ENCODE data around the gene XYLT1. TPM values are rescaled to one million over a fixed set of nuclear protein-coding genes. Genes with fewer than 3 reads are reported as not detected.

XYLT1 gene
- total and polyA plus RNA-seq, 9 of the 15 experiments (the other 6 are each of a cell fraction or from before 2014, with no cell fraction given) = 0.03 to 0.09 (median 0.08) TPM; not detected in 6

DNA sequence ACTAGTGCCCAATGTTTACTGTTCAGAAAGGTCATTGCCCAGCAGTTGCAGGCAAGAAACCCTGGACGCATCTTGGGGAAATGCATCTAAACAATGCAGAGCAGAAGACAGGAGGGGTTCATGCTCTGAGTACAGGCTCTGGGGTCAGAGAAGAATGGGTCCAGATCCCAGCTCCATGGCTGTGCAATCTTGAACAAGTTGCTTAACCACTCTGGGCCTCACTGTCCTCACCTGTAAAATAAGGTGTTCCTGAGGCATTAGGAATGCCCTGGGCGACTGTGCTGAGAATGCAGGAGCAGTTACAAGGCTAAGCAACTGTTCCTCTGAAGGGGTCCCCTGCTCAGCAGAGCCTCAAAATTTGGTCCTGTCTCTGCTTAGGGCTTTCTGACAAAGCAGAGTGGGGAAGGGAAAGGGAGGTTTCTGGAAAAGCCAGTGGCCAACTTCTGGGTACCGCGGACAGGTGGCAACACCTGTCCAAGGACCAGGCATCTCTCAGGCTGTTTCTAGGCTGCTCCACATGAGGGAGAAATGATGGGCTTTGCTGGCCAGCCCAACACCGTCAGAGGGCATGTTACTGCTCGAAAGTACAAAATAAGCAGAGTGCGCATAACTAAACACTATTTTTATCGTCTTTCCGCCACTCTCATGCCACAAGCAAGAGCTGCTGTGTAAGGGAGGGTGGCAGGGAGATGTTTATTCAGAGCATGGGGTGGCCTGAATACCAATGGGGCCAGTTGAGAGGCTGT is 176.8 kb downstream of the XYLT1 start (continued):
- TF ChIP-seq RBM25 (IDR thresholded peaks at IDR 0.05; ENCODE audit: low read depth, low read length, severe bottlenecking) = peak; percentile 27

- ATAC-seq (no peak), FAIRE-seq (no peak), DNase-seq (ENCODE audit: extremely low read depth in 1 of 4, low spot score in 3 of 4) (no peak)
- BruUV-seq (replicated peaks) = no TSS peak
- no peak overlapping the region for H3K27ac ChIP-seq (ENCODE audit: extremely low read depth, low read depth, low read length)
- no peaks in the 10 kb centered on the region for H3K9me3 ChIP-seq (replicated peaks; ENCODE audit: control insufficient read depth, insufficient read depth, low read depth, low read length)
- peaks cover 3% of the 10 kb centered on the region; the same call in 1 of the 2 replicates for H4K20me1 ChIP-seq (replicated peaks; ENCODE audit: control insufficient read depth, insufficient read depth, low read length)
- TF ChIP-seq MCM7 (IDR thresholded peaks at IDR 0.05) (no peak), HNRNPL (IDR thresholded peaks at IDR 0.05; ENCODE audit: low read depth, low read length) (no peak), RBM39 (optimal IDR thresholded peaks at IDR 0.05; ENCODE audit: low read depth, low read length) (no peak), NKRF (IDR thresholded peaks at IDR 0.05; ENCODE audit: borderline replicate concordance) (no peak), RBM25 (IDR thresholded peaks at IDR 0.05; ENCODE audit: low read depth, low read length, severe bottlenecking) (peak; percentile 27), TAF1 (IDR thresholded peaks at IDR 0.05; ENCODE audit: control insufficient read depth, extremely low read depth, insufficient read depth, low read length, severe bottlenecking) (no peak), SIRT6 (IDR thresholded peaks at IDR 0.05; ENCODE audit: low read depth, low read length) (no peak)
- no peaks in the 10 kb centered on the region for H3K9me1 ChIP-seq (ENCODE audit: control insufficient read depth, insufficient read depth, low read length)
- H3K4me2 ChIP-seq (ENCODE audit: insufficient read depth, low read length) = no peak overlapping the region
- no peaks in the 10 kb centered on the region for H3K4me1 ChIP-seq (replicated peaks in 1 of 2; ENCODE audit: control insufficient read depth in 2 of 2, insufficient read depth in 2 of 2, low read length in 2 of 2)
- 0% methylated on average over 2 of the region's 2 CpGs for WGBS (ENCODE audit: insufficient coverage, low coverage, missing lambda C conversion rate)
- H3K36me3 ChIP-seq (ENCODE audit: control insufficient read depth, insufficient read depth, low read length) = no peaks in the 10 kb centered on the region
- no peak overlapping the region for H3K4me3 ChIP-seq
- ChIA-PET CTCF (ENCODE audit: low intra/inter-chr PET ratio) (no interaction called here), POLR2A (no interaction called here)
- peaks cover 3 to 42% of the 10 kb centered on the region in 2 experiments; a peak in 3 of 5 replicates for H3K27me3 ChIP-seq (ENCODE audit: control insufficient read depth in 2 of 2, insufficient read depth in 2 of 2, low read length in 2 of 2)
- no peaks in the 10 kb centered on the region for H3K79me2 ChIP-seq (ENCODE audit: control insufficient read depth, insufficient read depth, low read length)
- no peak overlapping the region for H3K9ac ChIP-seq (ENCODE audit: insufficient read depth in 1 of 2, low read depth in 2 of 2, low read length in 2 of 2)
- in situ Hi-C loops (cut with MboI) = no loop called here
- no peak overlapping the region for H2AFZ ChIP-seq (ENCODE audit: low read depth, low read length)
- intact Hi-C loops (cut with micrococcal nuclease) = no loop called here
Observed at GRCh38 chr16:17291289-17291688, 179.5 kb downstream of the XYLT1 start.

Data from K562 (cell line).